H1 (cell line): ENCODE measurements around the gene POU4F1. TPM values are rescaled to one million over a fixed set of nuclear protein-coding genes. Genes with fewer than 3 reads are reported as not detected.

Source experiments
- CTCF ChIA-PET: fragments of 300-600 bp; sonication (Branson Sonifier 250); formaldehyde crosslinking; loops from one replicate; lab custom pipeline; 2021; ENCODE audit not compliant: partially characterized antibody; lab: Charles Lee
- POLR2A ChIA-PET: fragments of 300-600 bp; sonication (Branson Sonifier 250); formaldehyde crosslinking; loops from one replicate; lab custom pipeline; 2021; ENCODE audit warnings: inconsistent platforms; ENCODE audit not compliant: partially characterized antibody; lab: Charles Lee
- DNase-seq, 2 experiments: peaks; one replicate each; pipeline versions ENCODE4 v3.0.0 to v3.0.0-alpha.2; 2010 to 2022; ENCODE audit warnings: low spot score in 2 of 2, low read depth in 1 of 2, mixed read lengths in 1 of 2
- FAIRE-seq: peaks from 2 replicates; lab custom pipeline; 2011; peaks lifted over from hg19 to GRCh38; lab: Jason Lieb, UNC
- H2AFZ ChIP-seq: 2 replicates; pipeline ENCODE4 v1.8.1; 2012; ENCODE audit warnings: low read length, inconsistent platforms
- H2AK5ac ChIP-seq: 2 replicates; pipeline ENCODE4 v1.6.1; 2013; ENCODE audit warnings: low read depth, low read length
- H2BK120ac ChIP-seq: replicated peaks from 2 replicates; pipeline ENCODE3; 2013; ENCODE audit warnings: low read depth, low read length, inconsistent platforms
- H2BK12ac ChIP-seq: 2 replicates; pipeline ENCODE4 v1.6.1; 2013; ENCODE audit warnings: low read depth, low read length
- H2BK15ac ChIP-seq: 2 replicates; pipeline ENCODE4 v1.6.1; 2013; ENCODE audit warnings: low read length
- H2BK20ac ChIP-seq: 2 replicates; pipeline ENCODE4 v1.6.1; 2013; ENCODE audit warnings: low read length
- H2BK5ac ChIP-seq: 2 replicates; pipeline ENCODE4 v1.6.1; 2013; ENCODE audit warnings: low read depth, low read length
- H3K14ac ChIP-seq: 2 replicates; pipeline ENCODE4 v1.6.1; 2013; ENCODE audit warnings: inconsistent platforms; ENCODE audit not compliant: insufficient read length
- H3K18ac ChIP-seq: 2 replicates; pipeline ENCODE4 v1.6.1; 2013; ENCODE audit warnings: low read length; ENCODE audit errors: extremely low read depth
- H3K23ac ChIP-seq: 2 replicates; pipeline ENCODE4 v1.6.1; 2013; ENCODE audit warnings: inconsistent platforms; ENCODE audit not compliant: insufficient read length
- H3K23me2 ChIP-seq: 2 replicates; pipeline ENCODE4 v1.6.1; 2013; ENCODE audit warnings: low read depth, low read length
- H3K27ac ChIP-seq: 2 replicates; pipeline ENCODE4 v1.6.1; 2011; ENCODE audit warnings: low read depth, low read length, inconsistent platforms
- H3K27me3 ChIP-seq, 4 experiments: replicated peaks in 1 of 4; 1 replicate in 1 of 4; 2 replicates in 3 of 4; pipeline versions ENCODE4 v1.6.1 to v1.8.1; 2011 to 2013; ENCODE audit warnings: low read length in 3 of 4, mild to moderate bottlenecking in 3 of 4, inconsistent platforms in 2 of 4, mixed read lengths in 2 of 4, moderate library complexity in 1 of 4; ENCODE audit not compliant: control insufficient read depth in 3 of 4, insufficient read depth in 3 of 4; ENCODE audit errors: extremely low read depth in 1 of 4
- H3K36me3 ChIP-seq, 4 experiments: 2 replicates each; pipeline versions ENCODE4 v1.6.1 to v1.8.1; 2011 to 2013; ENCODE audit warnings: mild to moderate bottlenecking in 4 of 4, low read length in 3 of 4, moderate library complexity in 2 of 4, control low read depth in 1 of 4, inconsistent platforms in 1 of 4; ENCODE audit not compliant: insufficient read depth in 4 of 4, control insufficient read depth in 2 of 4
- H3K4ac ChIP-seq: replicated peaks from 2 replicates; pipeline ENCODE3; 2013; ENCODE audit warnings: low read length, low read depth, mixed read lengths, inconsistent platforms; ENCODE audit not compliant: insufficient read length
- H3K4me1 ChIP-seq, 4 experiments: replicated peaks in 1 of 4; 1 replicate in 1 of 4; 2 replicates in 3 of 4; pipeline versions ENCODE4 v1.6.1 to v1.8.1; 2011 to 2013; ENCODE audit warnings: low read length in 3 of 4, inconsistent platforms in 2 of 4, mixed read lengths in 1 of 4; ENCODE audit not compliant: insufficient read depth in 4 of 4, control insufficient read depth in 3 of 4
- H3K4me2 ChIP-seq, 2 experiments: 2 replicates each; pipeline versions ENCODE4 v1.6.1 to v1.8.1; 2011 to 2013; ENCODE audit warnings: low read depth in 2 of 2, low read length in 2 of 2, control low read depth in 1 of 2, inconsistent platforms in 1 of 2, mild to moderate bottlenecking in 1 of 2; ENCODE audit not compliant: insufficient read depth in 1 of 2
- H3K4me3 ChIP-seq, 4 experiments: fragments of 200-600, 300-600 bp in 1 of 4; sonication (generic), shearing (Covaris generic), sonication (Bioruptor Twin) in 1 of 4; 2 replicates each; pipeline versions ENCODE4 v1.5.1 to v1.8.1; 2011 to 2016; ENCODE audit warnings: low read length in 4 of 4, low read depth in 3 of 4, control low read depth in 2 of 4, inconsistent platforms in 2 of 4, mild to moderate bottlenecking in 2 of 4, mixed read lengths in 1 of 4, moderate library complexity in 1 of 4; ENCODE audit not compliant: insufficient read depth in 2 of 4; ENCODE audit errors: extremely low read depth in 1 of 4
- H3K56ac ChIP-seq: replicated peaks from 2 replicates; pipeline ENCODE3; 2013; ENCODE audit warnings: low read depth, mild to moderate bottlenecking, mixed read lengths, low read length, inconsistent platforms; ENCODE audit not compliant: insufficient read length
- H3K79me1 ChIP-seq: 2 replicates; pipeline ENCODE4 v1.6.1; 2013; ENCODE audit warnings: low read depth, low read length, control low read depth
- H3K79me2 ChIP-seq, 2 experiments: 2 replicates each; pipeline versions ENCODE4 v1.6.1 to v1.8.1; 2012 to 2013; ENCODE audit warnings: low read length in 2 of 2, mild to moderate bottlenecking in 2 of 2, inconsistent platforms in 1 of 2; ENCODE audit not compliant: insufficient read depth in 2 of 2, control insufficient read depth in 1 of 2
- H3K9ac ChIP-seq, 4 experiments: replicated peaks in 1 of 4; 1 replicate in 1 of 4; 2 replicates in 3 of 4; pipeline versions ENCODE4 v1.6.1 to v1.8.1; 2011 to 2013; ENCODE audit warnings: low read depth in 3 of 4, low read length in 3 of 4, control low read depth in 2 of 4, mild to moderate bottlenecking in 2 of 4, moderate library complexity in 2 of 4, inconsistent platforms in 1 of 4; ENCODE audit errors: extremely low read depth in 1 of 4
- H3K9me3 ChIP-seq, 2 experiments: 2 replicates each; pipeline versions ENCODE4 v1.6.1 to v1.8.1; 2012 to 2013; ENCODE audit warnings: mild to moderate bottlenecking in 2 of 2, moderate library complexity in 2 of 2, control low read depth in 1 of 2, inconsistent platforms in 1 of 2, low read depth in 1 of 2, low read length in 1 of 2, mixed read lengths in 1 of 2; ENCODE audit not compliant: insufficient read depth in 2 of 2
- H4K20me1 ChIP-seq, 2 experiments: replicated peaks in 1 of 2; 2 replicates each; pipeline versions ENCODE3 to v1.8.1; 2011 to 2013; ENCODE audit warnings: inconsistent platforms in 2 of 2, low read length in 2 of 2, mild to moderate bottlenecking in 1 of 2; ENCODE audit not compliant: insufficient read depth in 2 of 2, control insufficient read depth in 1 of 2
- H4K5ac ChIP-seq: 2 replicates; pipeline ENCODE4 v1.6.1; 2013; ENCODE audit warnings: low read length, low read depth, mixed read lengths, inconsistent platforms; ENCODE audit not compliant: insufficient read length
- H4K8ac ChIP-seq: 2 replicates; pipeline ENCODE4 v1.8.0; 2013; ENCODE audit warnings: mild to moderate bottlenecking, moderate library complexity, low read length, inconsistent platforms; ENCODE audit not compliant: insufficient read depth; ENCODE audit errors: extremely low read depth
- H4K91ac ChIP-seq: replicated peaks from 2 replicates; pipeline ENCODE3; 2013; ENCODE audit warnings: low read length, mixed read lengths, inconsistent platforms; ENCODE audit not compliant: insufficient read length
- CREB1 ChIP-seq: IDR thresholded peaks from 2 replicates; pipeline ENCODE4 v1.6.1; 2012; ENCODE audit warnings: inconsistent platforms
- CTBP2 ChIP-seq: IDR thresholded peaks from 2 replicates; pipeline ENCODE4 v1.7.0; 2011; ENCODE audit warnings: borderline replicate concordance, mild to moderate bottlenecking, moderate library complexity, mixed read lengths, low read length; ENCODE audit not compliant: insufficient read depth, insufficient read length
- CTCF ChIP-seq, 3 experiments: IDR thresholded peaks; 1 replicate in 2 of 3; 2 replicates in 1 of 3; pipeline versions ENCODE4 v1.5.1 to v1.6.1; 2011; ENCODE audit warnings: low read length in 3 of 3, mild to moderate bottlenecking in 3 of 3, inconsistent platforms in 2 of 3, low read depth in 1 of 3, moderate library complexity in 1 of 3; ENCODE audit not compliant: insufficient read depth in 1 of 3; ENCODE audit errors: control extremely low read depth in 1 of 3
- EZH2 ChIP-seq: fragments of 200-600 bp; sonication (generic); IDR thresholded peaks from 2 replicates; pipeline ENCODE4 v1.7.1; 2012; ENCODE audit warnings: low read depth, mild to moderate bottlenecking, moderate library complexity, low read length, inconsistent platforms; ENCODE audit not compliant: severe bottlenecking
- JUN ChIP-seq: IDR thresholded peaks from 2 replicates; pipeline ENCODE4 v1.6.1; 2011; ENCODE audit warnings: low read depth, mild to moderate bottlenecking, improper control_type of control experiment, low read length
- POU5F1 ChIP-seq: IDR thresholded peaks from 2 replicates; pipeline ENCODE4 v1.6.1; 2011; ENCODE audit warnings: low read depth, mild to moderate bottlenecking, low read length, moderate library complexity
- RXRA ChIP-seq: IDR thresholded peaks from 2 replicates; pipeline ENCODE4 v1.6.1; 2011; ENCODE audit warnings: low read depth, mild to moderate bottlenecking, low read length, moderate library complexity; ENCODE audit not compliant: insufficient read depth
- WGBS, 2 experiments: shearing (Covaris generic) in 1 of 2; methylation state at CpG; one replicate each; pipeline versions ENCODE4 v1.1.6 to v1.1.7; 2013 to 2015; ENCODE audit warnings: low lambda C conversion rate in 2 of 2, mixed read lengths in 2 of 2, inconsistent platforms in 1 of 2, low coverage in 1 of 2, missing lambda C conversion rate in 1 of 2; ENCODE audit not compliant: insufficient replicate concordance in 2 of 2, insufficient coverage in 1 of 2, insufficient read length in 1 of 2; ENCODE audit errors: extremely low coverage in 1 of 2, missing lambda C conversion rate in 1 of 2; 5-methylcytosine and 5-hydroxymethylcytosine counted together
- polyA plus RNA-seq, 7 experiments: library from polyadenylated mRNA; depleted of rRNA in 3 of 7; stranded (reverse) in 5 of 7; unstranded in 2 of 7; fragments of >200 nt in 5 of 7; fragments of 200-250 nt in 2 of 7; gene quantifications; 1 replicate in 5 of 7; 2 replicates in 1 of 7; 4 replicates in 1 of 7; pipeline versions ENCODE4 v1.2.1 to v1.2.3, GENCODE V29; 2011 to 2013; ENCODE audit warnings: missing spikeins in 2 of 7, mixed read lengths in 2 of 7
- total RNA-seq: library from RNA; stranded (reverse); fragmentation: NEBNext Ultra II Directional; extraction: Animal tissue kit (Norgen Biotek cat#: 25700); gene quantifications from 2 replicates; pipeline ENCODE4 v1.2.1, GENCODE V29; 2021

The POU4F1 gene
- total and polyA plus RNA-seq, 2 of the 8 experiments (the other 6 are each of a cell fraction or from before 2014, with no cell fraction given), result 0.09 to 0.32 TPM

GRCh38 chr13:78607409-78608251 lies 4.3 kb upstream of the POU4F1 start:
- Histone ChIP-seq H4K5ac (no peak overlapping the region), H4K8ac (no peak overlapping the region; the same call in 1 of the 2 replicates), H3K4me1 (peaks cover 7 to 39% (median 14%) of the 10 kb centered on the region in 4 experiments), H2AFZ (no peak overlapping the region), H3K18ac (0 out of 2 replicates have a peak overlapping the region, but pooled peaks have one; percentile 41), H3K9me3 (no peaks in the 10 kb centered on the region), H2AK5ac (no peak overlapping the region), H3K23me2 (peaks cover 24% of the 10 kb centered on the region; the same call in 1 of the 2 replicates), H3K79me1 (no peaks in the 10 kb centered on the region), H3K27me3 (peaks cover 74 to 89% (median 86%) of the 10 kb centered on the region in 4 experiments), H3K9ac (no peak overlapping the region), H4K20me1 (peaks cover 13 to 27% of the 10 kb centered on the region in 2 experiments), H2BK15ac (no peak overlapping the region), H3K14ac (no peak overlapping the region), H3K79me2 (no peaks in the 10 kb centered on the region), H2BK120ac (no peak overlapping the region), H4K91ac (no peak overlapping the region), H3K36me3 (0 out of 8 replicates have a peak, but pooled peaks cover 0 to 3% (median 0%) of the 10 kb centered on the region in 4 experiments), H3K27ac (no peak overlapping the region), H2BK5ac (no peak overlapping the region), H3K4me2 (peak overlapping the region; percentile 81 to 92), H2BK12ac (peak overlapping the region; percentile 50; the same call in 1 of the 2 replicates), H3K4ac (no peak overlapping the region), H3K56ac (no peak overlapping the region), H3K4me3 (peak overlapping the region; percentile 2 to 63 (median 32); a peak in 7 of 8 replicates), H3K23ac (no peak overlapping the region), H2BK20ac (no peak overlapping the region)
- CTCF ChIA-PET, result interaction anchor here (0.9 to 4.4 kb wide), 8 partner anchors 8 to 371 kb away, joined by 3 to 15 read pairs (median 4); no protein-coding TSS in a partner anchor
- DNase-seq (peak in 1 of 2 experiments; percentile 74), FAIRE-seq (no peak)
- POLR2A ChIA-PET, result interaction anchor here (0.9 to 5.0 kb wide), 4 partner anchors 12 to 52 kb away, joined by 3 to 32 read pairs (median 5); no protein-coding TSS in a partner anchor
- WGBS, 2 experiments, result 4% methylated on average over 42 of the region's 42 CpGs; no CpG with 5 or more reads in 1 of the 2 experiments
- TF ChIP-seq POU5F1 (no peak), CTBP2 (peak; percentile 86), CTCF (IDR thresholded peaks at IDR 0.05; ENCODE audit: control extremely low read depth in 1 of 3, insufficient read depth in 1 of 3, low read depth in 1 of 3, low read length in 3 of 3) (no peak), JUN (no peak), RXRA (no peak), EZH2 (peak; percentile 5), CREB1 (0 out of 2 replicates have a peak, but pooled peaks have one; percentile 23)
